NCI-H524 treated with DMSO at 0.1 percent for 48 hours (cell line): ENCODE results near the gene CACNA1H.
A peak's percentile ranks its signal among the peaks of the same experiment; 100 is the strongest.

Experiments used
- DNase-seq: peaks from one replicate; lab custom pipeline; 2025; lab: John Stamatoyannopoulos, UW

CACNA1H gene

GRCh38 chr16:1158456-1159324, 5.8 kb downstream of the CACNA1H start:
- DNase-seq: no peak

- peak; percentile 44 for DNase-seq
These were observed 6.5 kb downstream of the CACNA1H start for GRCh38 chr16:1159325-1159972.

- peak; percentile 77 for DNase-seq
These were observed 7.3 kb downstream of the CACNA1H start for GRCh38 chr16:1159973-1160772.

GRCh38 chr16:1160773-1161348, 8.0 kb downstream of the CACNA1H start:
- no peak for DNase-seq

GRCh38 chr16:1162701-1163566, 10.0 kb downstream of the CACNA1H start:
- DNase-seq: no peak

- DNase-seq: no peak
These were observed 10.7 kb downstream of the CACNA1H start for GRCh38 chr16:1163567-1164055.

- no peak for DNase-seq
These were observed 11.5 kb downstream of the CACNA1H start for GRCh38 chr16:1164382-1164781.

GRCh38 chr16:1164975-1165374, 12.1 kb downstream of the CACNA1H start:
- no peak for DNase-seq

- no peak for DNase-seq
These were observed 12.6 kb downstream of the CACNA1H start for GRCh38 chr16:1165511-1165910.

GRCh38 chr16:1167276-1168107, 14.6 kb downstream of the CACNA1H start:
- peak; percentile 50 for DNase-seq

- no peak for DNase-seq
These were observed 15.9 kb downstream of the CACNA1H start for GRCh38 chr16:1168837-1169236.

- DNase-seq: no peak
These were observed 16.6 kb downstream of the CACNA1H start for GRCh38 chr16:1169285-1170075.

- no peak for DNase-seq
These were observed 17.1 kb downstream of the CACNA1H start for GRCh38 chr16:1170076-1170418.

- no peak for DNase-seq
These were observed 18.1 kb downstream of the CACNA1H start for GRCh38 chr16:1171001-1171400.

GRCh38 chr16:1171854-1172428, 19.0 kb downstream of the CACNA1H start:
- no peak for DNase-seq

GRCh38 chr16:1172651-1173050, 19.7 kb downstream of the CACNA1H start:
- no peak for DNase-seq

GRCh38 chr16:1173788-1174451, 21.0 kb downstream of the CACNA1H start:
- no peak for DNase-seq
